GM12878 (cell line): ENCODE measurements around the gene WDSUB1. TPM values are rescaled to one million over a fixed set of nuclear protein-coding genes. Genes with fewer than 3 reads are reported as not detected.

ENCODE experiments used
- ATAC-seq: fragments of 200-7000 bp; cut with Tn5 transposase; 3 replicates; pipeline ENCODE4 v1.9.1; 2020; ENCODE audit warnings: mild to moderate bottlenecking, moderate library complexity
- BruUV-seq: library from RNA; stranded (reverse); fragments of 400-500 nt; replicated peaks from 2 replicates; lab custom pipeline; 2021; lab: Mats Ljungman, UMichigan
- CTCF ChIA-PET: fragments of 300-600 bp; sonication (Branson Sonifier 250); formaldehyde crosslinking; extraction: SDS; loops from one replicate; lab custom pipeline; 2021; ENCODE audit warnings: inconsistent platforms; lab: Yijun Ruan, JAX
- POLR2A ChIA-PET: fragments of 350-600 bp; formaldehyde crosslinking; extraction: SDS; loops from one replicate; lab custom pipeline; 2021; ENCODE audit warnings: inconsistent platforms; lab: Charles Lee
- RAD21 ChIA-PET: fragments of 300-600 bp; sonication (Branson Sonifier 250); formaldehyde crosslinking; loops from one replicate; lab custom pipeline; 2023; ENCODE audit warnings: antibody characterized with exemption; ENCODE audit not compliant: unreplicated experiment; lab: Charles Lee
- SMC1A ChIA-PET: fragments of 300-600 bp; sonication (Branson Sonifier 250); formaldehyde crosslinking; loops from one replicate; lab custom pipeline; 2023; ENCODE audit not compliant: unreplicated experiment, uncharacterized antibody; lab: Charles Lee
- DNase-seq: peaks from one replicate; pipeline ENCODE4 v3.0.0-alpha.2; 2011; ENCODE audit warnings: low read depth, low spot score
- FAIRE-seq: peaks from 3 replicates; lab custom pipeline; 2011; peaks lifted over from hg19 to GRCh38; lab: Jason Lieb, UNC
- H2AFZ ChIP-seq: 2 replicates; pipeline ENCODE4 v1.6.0; 2011; ENCODE audit warnings: low read depth, low read length, control low read depth; ENCODE audit not compliant: control insufficient read depth
- H3K27ac ChIP-seq: 2 replicates; pipeline ENCODE4 v1.5.1; 2011; ENCODE audit warnings: control low read depth; ENCODE audit not compliant: control insufficient read depth, insufficient read depth
- H3K27me3 ChIP-seq, 2 experiments: replicated peaks in 1 of 2; 2 replicates each; pipeline versions ENCODE4 v1.6.0 to v1.6.1; 2011; ENCODE audit warnings: low read length in 1 of 2; ENCODE audit not compliant: control insufficient read depth in 2 of 2, insufficient read depth in 2 of 2
- H3K36me3 ChIP-seq, 2 experiments: 2 replicates each; pipeline ENCODE4 v1.5.1; 2011; ENCODE audit warnings: low read length in 1 of 2; ENCODE audit not compliant: control insufficient read depth in 2 of 2, insufficient read depth in 2 of 2
- H3K4me1 ChIP-seq: 2 replicates; pipeline ENCODE4 v1.6.1; 2011; ENCODE audit warnings: mild to moderate bottlenecking, low read length, moderate library complexity, mixed read lengths; ENCODE audit not compliant: control insufficient read depth, insufficient read depth
- H3K4me2 ChIP-seq: 2 replicates; pipeline ENCODE4 v1.6.0; 2011; ENCODE audit warnings: control low read depth; ENCODE audit not compliant: control insufficient read depth, insufficient read depth
- H3K4me3 ChIP-seq: fragments of 200-600 bp; sonication (generic); 2 replicates; pipeline ENCODE4 v1.5.1; 2016
- H3K79me2 ChIP-seq: 2 replicates; pipeline ENCODE4 v1.6.0; 2011; ENCODE audit warnings: low read length; ENCODE audit not compliant: control insufficient read depth, insufficient read depth
- H3K9ac ChIP-seq: 2 replicates; pipeline ENCODE4 v1.8.0; 2011; ENCODE audit warnings: low read length, control low read depth, mixed read lengths; ENCODE audit not compliant: control insufficient read depth, insufficient read depth
- H3K9me3 ChIP-seq: replicated peaks from 3 replicates; pipeline ENCODE4 v1.5.1; 2011; ENCODE audit warnings: mild to moderate bottlenecking, low read length; ENCODE audit not compliant: control insufficient read depth, insufficient read depth
- H4K20me1 ChIP-seq: 2 replicates; pipeline ENCODE4 v1.6.0; 2011; ENCODE audit not compliant: control insufficient read depth, insufficient read depth
- BCL3 ChIP-seq: IDR thresholded peaks from 2 replicates; pipeline ENCODE4 v1.6.1; 2011; ENCODE audit warnings: borderline replicate concordance, low read depth, mild to moderate bottlenecking, moderate library complexity, low read length; ENCODE audit not compliant: insufficient read depth, poor library complexity, severe bottlenecking
- BHLHE40 ChIP-seq, 2 experiments: fragments of 450-650 bp in 1 of 2; IDR thresholded peaks; 2 replicates each; pipeline ENCODE4 v1.6.1; 2011 to 2017; ENCODE audit warnings: low read depth in 2 of 2, borderline replicate concordance in 1 of 2, improper control_type of control experiment in 1 of 2, low read length in 1 of 2, mild to moderate bottlenecking in 1 of 2
- CBX3 ChIP-seq: fragments of 200-600 bp; sonication (generic); IDR thresholded peaks from 2 replicates; pipeline ENCODE4 v1.6.1; 2016; ENCODE audit warnings: low read depth, borderline replicate concordance
- GABPA ChIP-seq: IDR thresholded peaks from 2 replicates; pipeline ENCODE4 v1.6.1; 2014; ENCODE audit warnings: antibody characterized with exemption, low read depth, mild to moderate bottlenecking, inconsistent platforms
- IRF3 ChIP-seq: fragments of 450-650 bp; IDR thresholded peaks from 2 replicates; pipeline ENCODE4 v1.6.1; 2014; ENCODE audit warnings: mild to moderate bottlenecking
- IRF5 ChIP-seq: fragments of 450-650 bp; IDR thresholded peaks from 2 replicates; pipeline ENCODE4 v1.6.1; 2017; ENCODE audit warnings: borderline replicate concordance
- MYC ChIP-seq: IDR thresholded peaks from 2 replicates; pipeline ENCODE4 v1.6.1; 2011; ENCODE audit warnings: mild to moderate bottlenecking, low read length, moderate library complexity, inconsistent platforms; ENCODE audit not compliant: insufficient read depth, insufficient replicate concordance, insufficient read length, severe bottlenecking
- NFIC ChIP-seq: IDR thresholded peaks from 2 replicates; pipeline ENCODE4 v1.6.1; 2012; ENCODE audit warnings: low read depth, mild to moderate bottlenecking, inconsistent platforms, low read length, moderate library complexity
- PAX5 ChIP-seq: IDR thresholded peaks from 2 replicates; pipeline ENCODE4 v1.6.1; 2011; ENCODE audit warnings: low read depth, low read length, borderline replicate concordance
- RCOR1 ChIP-seq: conservative IDR thresholded peaks from 2 replicates; pipeline ENCODE4 v1.6.1; 2012; ENCODE audit warnings: low read depth, low read length, improper control_type of control experiment
- RELA ChIP-seq: fragments of 450-650 bp; IDR thresholded peaks from 2 replicates; pipeline ENCODE4 v1.8.0; 2014; ENCODE audit warnings: borderline replicate concordance; ENCODE audit not compliant: partially characterized antibody
- SMARCA5 ChIP-seq: fragments of 450-650 bp; IDR thresholded peaks from 2 replicates; pipeline ENCODE4 v1.6.1; 2017; ENCODE audit warnings: mild to moderate bottlenecking
- TCF3 ChIP-seq: IDR thresholded peaks from 2 replicates; pipeline ENCODE4 v1.6.1; 2012; ENCODE audit warnings: low read depth, mild to moderate bottlenecking, low read length, borderline replicate concordance; ENCODE audit not compliant: insufficient read depth
- whole genome bisulfite sequencing: methylation state at CpG from one replicate; pipeline ENCODE4 v1.1.6; 2016; ENCODE audit warnings: low lambda C conversion rate; ENCODE audit not compliant: insufficient replicate concordance, insufficient coverage; ENCODE audit errors: missing lambda C conversion rate; 5-methylcytosine and 5-hydroxymethylcytosine counted together
- in situ Hi-C: fragments of 300-500 bp; cut with MboI; formaldehyde crosslinking; loops from 9 replicates; pipeline ENCODE4 v1.14.3; 2018; ENCODE audit warnings: mixed read lengths
- intact Hi-C: fragments of 100-400 bp; cut with micrococcal nuclease; formaldehyde crosslinking; loops from one replicate; pipeline ENCODE4 v1.14.2; 2022; ENCODE audit not compliant: unreplicated experiment
- polyA plus RNA-seq, 11 experiments: library from polyadenylated mRNA; depleted of rRNA in 4 of 11; unstranded in 6 of 11; stranded (reverse) in 5 of 11; fragments of >200 nt; fragmentation: Nextera tagmentation in 4 of 11; fragmentation: Illumina TruSeq in 1 of 11; extraction: Ambion mirVana in 4 of 11; extraction: Trizol in 1 of 11; gene quantifications; 1 replicate in 1 of 11; 2 replicates in 10 of 11; pipeline versions ENCODE4 v1.2.1 to v1.2.3, GENCODE V29; 2011 to 2016; ENCODE audit warnings: inconsistent platforms in 2 of 11, missing spikeins in 2 of 11, low read depth in 1 of 11
- total RNA-seq, 4 experiments: library from RNA; depleted of rRNA in 3 of 4; stranded (reverse); fragments of >200 nt in 3 of 4; fragmentation: Illumina TruSeq in 1 of 4; extraction: Trizol in 1 of 4; gene quantifications; 2 replicates each; pipeline versions ENCODE4 v1.2.1 to v1.2.3, GENCODE V29; 2013 to 2021

The WDSUB1 gene
- total and polyA plus RNA-seq, 10 of the 15 experiments (the other 5 are each of a cell fraction or from before 2014, with no cell fraction given): 4.4 to 12.7 (median 7.6) TPM

- no peak for TF ChIP-seq SMARCA5
- no peak for TF ChIP-seq PAX5
- TF ChIP-seq, all 136 proteins: peak for 0
- SMC1A ChIA-PET: no interaction called here
These were observed 58.4 kb downstream of the WDSUB1 start for GRCh38 chr2:159228081-159228581.

GRCh38 chr2:159227467-159227866, 59.0 kb downstream of the WDSUB1 start:
- BruUV-seq: no TSS peak
- Histone ChIP-seq H3K4me2 (no peak overlapping the region), H3K4me1 (no peaks in the 10 kb centered on the region), H4K20me1 (no peaks in the 10 kb centered on the region), H3K27ac (no peak overlapping the region), H3K9me3 (no peaks in the 10 kb centered on the region), H3K79me2 (no peaks in the 10 kb centered on the region), H3K4me3 (no peak overlapping the region), H3K36me3 (no peaks in the 10 kb centered on the region), H2AFZ (no peak overlapping the region)
- no peak for DNase-seq
- intact Hi-C loops (no loop called here), in situ Hi-C loops (no loop called here)
- ChIA-PET SMC1A (no interaction called here), POLR2A (no interaction called here)
- 64% methylated on average over 3 of the region's 3 CpGs for WGBS
- TF ChIP-seq TCF3: no peak
- no peak for TF ChIP-seq MYC
- no peak for TF ChIP-seq BHLHE40 (IDR thresholded peaks at IDR 0.05; ENCODE audit: borderline replicate concordance in 1 of 2, low read depth in 2 of 2, low read length in 1 of 2)
- no peak for TF ChIP-seq GABPA
- TF ChIP-seq IRF3: no peak
- TF ChIP-seq BCL3: no peak
- TF ChIP-seq RELA: no peak
- no peak for TF ChIP-seq IRF5
- no peak for TF ChIP-seq NFIC
- TF ChIP-seq CBX3: no peak
- TF ChIP-seq RCOR1: no peak
- TF ChIP-seq, all 136 proteins: peak for 0
- ChIA-PET RAD21 (no interaction called here), CTCF (no interaction called here)
- ATAC-seq: no peak
- no peaks in the 10 kb centered on the region for H3K27me3 ChIP-seq
- no peak for FAIRE-seq
- H3K9ac ChIP-seq: no peak overlapping the region

More at GRCh38 chr2:159228081-159228581, 58.4 kb downstream of the WDSUB1 start:
- Histone ChIP-seq H3K9ac (no peak overlapping the region), H3K4me1 (no peaks in the 10 kb centered on the region), H3K79me2 (no peaks in the 10 kb centered on the region), H3K27me3 (no peaks in the 10 kb centered on the region), H3K36me3 (no peaks in the 10 kb centered on the region), H3K9me3 (no peaks in the 10 kb centered on the region), H4K20me1 (no peaks in the 10 kb centered on the region), H2AFZ (no peak overlapping the region), H3K4me2 (no peak overlapping the region), H3K27ac (no peak overlapping the region), H3K4me3 (no peak overlapping the region)
- ChIA-PET CTCF (no interaction called here), POLR2A (no interaction called here), RAD21 (no interaction called here)
- WGBS: 94% methylated on average over 14 of the region's 14 CpGs
- DNase-seq (no peak), ATAC-seq (no peak), FAIRE-seq (no peak)
- BruUV-seq: no TSS peak
- in situ Hi-C loops: no loop called here
- intact Hi-C loops: no loop called here
